Activated naive CD4-positive, alpha-beta T cell treated with anti-CD3 and anti-CD28 coated beads, Interleukin-2, amount 50 U/mL, for 72 hours (primary cell): ENCODE data around the gene RPL7A. TPM values are rescaled to one million over a fixed set of nuclear protein-coding genes. Genes with fewer than 3 reads are reported as not detected.
"Not testable (repeated sequence)": the region's sequence is repeated elsewhere in the genome, so short reads cannot be mapped to it uniquely, and the experiment has no call there.

Source experiments
- ATAC-seq, 2 donors: fragments of 150-1000 bp; cut with Tn5 transposase; 2 replicates each; pipeline ENCODE4 v1.10.0; 2021; ENCODE audit warnings: mild to moderate bottlenecking in 2 of 2, moderate library complexity in 2 of 2
- DNase-seq, 2 donors: peaks; one replicate each; pipeline ENCODE4 v3.0.0; 2021 to 2022; ENCODE audit warnings: low spot score in 2 of 2
- H3K27ac Mint-ChIP-seq, 2 donors: one replicate each; pipeline ENCODE4 v1.8.0; 2022; ENCODE audit warnings: mild to moderate bottlenecking in 2 of 2, mixed read lengths in 2 of 2
- H3K36me3 Mint-ChIP-seq, 2 donors: one replicate each; pipeline ENCODE4 v1.8.0; 2022; ENCODE audit warnings: mixed read lengths in 2 of 2
- H3K9me3 Mint-ChIP-seq, 2 donors: one replicate each; pipeline ENCODE4 v1.8.0; 2022; ENCODE audit warnings: mixed read lengths in 2 of 2
- total RNA-seq, 2 donors: library from RNA; stranded (reverse); gene quantifications; one replicate each; pipeline ENCODE4 v1.2.3, GENCODE V29; 2022

RPL7A gene
- total RNA-seq, 2 donors from 2014 or later: 3,254 to 3,908 TPM

DNA sequence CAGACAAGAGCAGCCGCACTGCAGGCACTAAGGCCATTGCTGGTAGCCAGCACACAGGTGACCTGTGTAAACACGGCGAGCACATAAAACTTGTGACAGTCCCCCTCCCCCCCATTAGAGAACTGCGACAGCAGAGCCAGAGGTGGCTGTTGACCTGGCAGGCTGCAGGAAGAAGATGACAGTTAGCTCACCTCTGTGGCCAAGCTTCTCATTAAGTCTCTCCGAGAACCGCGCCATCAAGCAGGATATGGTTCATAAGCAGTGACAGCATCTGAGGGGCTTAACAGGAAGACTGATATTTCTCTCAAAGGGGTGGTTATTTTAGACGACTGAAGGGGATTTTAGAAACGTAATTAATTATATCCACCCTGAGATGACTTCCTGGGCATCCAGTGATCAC is 22.7 kb downstream of the RPL7A start:
- Mint-ChIP-seq H3K27ac (peak overlapping the region; percentile 65 to 98), H3K9me3 (no peaks in the 10 kb centered on the region), H3K36me3 (peaks cover 51 to 64% of the 10 kb centered on the region in 2 donors)
- DNase-seq: peak in 1 of 2 donors; percentile 65
- ATAC-seq: peak; percentile 25 to 48

DNA sequence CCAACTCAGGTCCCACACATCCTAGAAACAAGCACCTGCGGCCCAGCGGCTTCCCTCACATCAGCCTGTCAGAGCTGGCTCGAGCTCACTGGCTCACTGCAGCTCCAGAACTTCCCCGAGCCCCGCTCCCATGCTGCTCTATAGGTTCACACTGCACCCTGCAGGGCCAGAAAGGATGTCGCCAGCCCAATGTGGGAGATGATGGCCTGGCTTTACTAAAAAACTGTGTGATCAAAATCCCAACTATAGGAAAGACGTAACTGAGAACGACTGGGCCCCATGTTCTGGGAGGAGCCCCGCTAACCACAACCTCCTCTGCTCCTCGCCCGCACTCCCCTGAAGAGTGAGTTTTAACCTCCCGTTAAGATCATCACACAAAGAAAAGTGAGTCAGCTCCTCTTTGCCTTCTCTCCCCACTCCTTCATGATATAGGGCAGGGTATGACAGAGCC is 23.3 kb downstream of the RPL7A start:
- DNase-seq: peak; percentile 70 to 86
- H3K9me3 Mint-ChIP-seq: no peaks in the 10 kb centered on the region
- ATAC-seq: peak; percentile 72 to 73
- peak overlapping the region; percentile 65 to 98 for H3K27ac Mint-ChIP-seq
- H3K36me3 Mint-ChIP-seq: peaks cover 51 to 58% of the 10 kb centered on the region in 2 donors

DNA sequence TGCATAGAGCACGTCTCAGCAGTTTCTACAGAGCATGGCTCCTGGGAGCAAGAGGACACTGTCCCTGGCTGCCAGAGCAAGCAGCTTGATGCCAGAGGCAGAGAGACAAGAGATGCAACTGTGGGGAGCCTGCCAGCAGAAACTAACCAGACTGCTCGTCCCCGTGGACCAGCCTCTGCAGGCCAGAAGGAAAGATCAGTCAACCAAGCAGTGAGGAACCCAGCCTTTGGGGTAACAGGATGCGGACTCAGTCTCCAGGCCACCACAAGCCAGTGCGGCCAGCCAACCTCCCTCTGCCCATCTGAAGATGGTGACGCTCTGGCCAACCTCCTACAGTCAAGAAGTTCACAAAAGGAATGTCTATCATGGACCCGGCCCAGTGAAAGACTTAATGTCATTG is 24.1 kb downstream of the RPL7A start:
- H3K27ac Mint-ChIP-seq: peak overlapping the region; percentile 65 to 98
- no peak for DNase-seq
- H3K36me3 Mint-ChIP-seq: peaks cover 51 to 58% of the 10 kb centered on the region in 2 donors
- no peaks in the 10 kb centered on the region for H3K9me3 Mint-ChIP-seq
- ATAC-seq: no peak

DNA sequence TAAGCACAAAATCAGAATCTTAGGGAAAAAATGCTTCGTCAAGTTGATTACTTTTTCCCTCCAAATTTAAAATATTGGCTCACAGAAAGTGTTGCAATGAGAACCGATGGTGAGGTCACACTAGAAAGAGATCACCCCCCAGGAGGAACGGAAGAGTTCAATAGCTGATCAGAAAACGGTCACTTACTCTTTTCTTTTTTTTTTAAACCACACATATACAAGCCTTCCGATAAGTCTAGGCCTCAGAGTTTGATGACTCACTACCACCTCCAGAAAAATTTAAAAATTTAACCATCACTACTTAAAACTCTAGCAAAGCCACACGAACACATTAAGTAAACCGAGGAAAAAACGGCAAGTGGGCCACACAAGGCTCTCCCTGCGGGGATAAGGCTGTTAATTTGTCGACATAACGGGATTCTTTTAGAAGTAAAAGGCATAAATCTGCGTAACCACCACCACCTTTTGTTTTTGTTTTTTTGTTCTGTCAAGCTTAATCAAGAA is 26.6 kb downstream of the RPL7A start:
- H3K27ac Mint-ChIP-seq: peak overlapping the region; percentile 93 to 98
- ATAC-seq (peak; percentile 21 to 39), DNase-seq (no peak)
- no peaks in the 10 kb centered on the region for H3K9me3 Mint-ChIP-seq
- H3K36me3 Mint-ChIP-seq: peaks cover 34 to 43% of the 10 kb centered on the region in 2 donors

DNA sequence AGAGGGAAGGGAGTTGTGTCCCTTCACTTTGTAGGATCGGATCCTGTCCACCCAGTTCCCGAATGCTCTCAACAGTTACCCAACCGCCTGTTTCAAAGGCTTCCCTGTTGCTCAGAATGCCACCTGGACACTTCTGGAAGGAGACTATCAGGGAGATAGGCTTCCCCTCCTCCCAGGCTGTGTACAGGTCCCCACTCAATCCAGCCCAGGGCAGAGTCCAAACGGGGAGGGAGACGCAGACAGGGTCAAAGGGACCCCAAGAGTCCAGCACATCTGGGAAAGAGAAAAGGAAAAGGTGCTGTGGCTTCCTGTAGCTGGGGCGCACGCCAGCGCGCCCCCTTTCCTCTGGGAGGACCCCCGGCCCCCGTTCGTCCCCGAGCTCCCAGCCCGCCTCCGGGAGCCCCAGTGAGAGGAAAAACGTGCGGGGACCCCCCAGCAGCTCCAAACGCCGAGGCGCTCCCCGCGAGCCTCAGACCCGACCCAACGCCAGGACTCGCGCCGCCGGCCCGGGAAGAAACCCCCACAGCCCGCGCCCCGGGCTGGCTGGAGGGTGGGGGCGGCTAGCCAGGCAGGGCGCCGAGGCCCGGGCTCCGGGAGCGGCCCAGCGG is 27.2 kb downstream of the RPL7A start:
- H3K9me3 Mint-ChIP-seq: no peaks in the 10 kb centered on the region
- DNase-seq: no peak
- ATAC-seq: no peak
- H3K36me3 Mint-ChIP-seq: peaks cover 28 to 38% of the 10 kb centered on the region in 2 donors
- peak overlapping the region; percentile 93 to 98 for H3K27ac Mint-ChIP-seq

DNA sequence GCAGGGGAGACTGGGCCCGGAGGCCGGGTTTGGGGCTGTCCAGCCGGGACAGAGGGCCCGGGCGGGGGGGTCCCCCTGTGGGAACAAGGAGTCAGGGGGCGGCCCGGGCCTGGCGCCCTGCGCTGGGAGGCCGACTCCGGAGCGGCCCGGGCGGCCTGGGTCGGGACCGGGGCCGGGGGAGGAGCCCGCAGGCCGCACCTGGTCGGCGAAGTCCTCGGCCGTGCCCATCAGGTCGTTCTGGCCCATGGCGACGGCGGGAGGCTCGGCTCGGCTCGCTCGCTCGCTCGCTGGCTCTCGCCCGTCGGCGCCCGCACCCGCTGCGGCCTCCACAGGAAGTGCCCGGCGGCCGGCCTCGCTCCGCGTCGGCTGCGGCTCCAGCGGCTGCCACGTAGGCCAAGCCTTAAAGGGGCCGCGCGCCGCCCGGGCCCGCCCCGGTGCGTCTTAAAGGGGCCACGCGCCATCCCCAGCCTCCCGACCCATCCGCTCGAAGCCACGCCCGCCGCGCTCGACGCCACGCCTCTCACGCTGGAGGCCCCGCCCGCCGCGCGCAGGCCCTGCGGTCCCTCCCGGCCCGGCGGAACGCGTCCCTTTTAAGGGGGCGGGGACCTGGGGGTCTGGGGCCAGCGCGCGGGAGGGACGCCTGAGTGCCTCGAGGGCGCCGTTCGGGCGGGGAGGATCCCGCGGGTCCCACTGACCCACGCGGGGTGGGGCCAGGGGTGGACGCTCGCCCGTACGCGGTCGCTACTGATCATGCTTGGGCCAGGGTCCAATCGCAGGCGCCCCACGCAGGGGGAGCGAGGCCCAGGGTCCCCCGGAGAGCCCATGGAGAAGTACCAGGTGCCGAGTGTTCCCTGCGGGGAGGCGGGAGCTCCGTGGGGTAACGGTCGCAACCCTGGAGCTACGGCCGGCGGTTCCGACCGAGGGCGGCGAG is 28.0 kb downstream of the RPL7A start, which contains the start of the genes STKLD1 and SURF4:
STKLD1 (plus strand) TSS at position 643 of the 931 bp plus-strand sequence; CDS start at position 751, 108 bp downstream.
SURF4 (minus strand) TSS at position 337 of the 931 bp plus-strand sequence; CDS start at position 246, 91 bp downstream.
- DNase-seq (peak; percentile 93 to 99), ATAC-seq (peak; percentile 68 to 81)
- H3K9me3 Mint-ChIP-seq: no peaks in the 10 kb centered on the region
- H3K36me3 Mint-ChIP-seq: peaks cover 23 to 30% of the 10 kb centered on the region in 2 donors
- peak within 1 kb of the TSS; percentile 93 to 98 for H3K27ac Mint-ChIP-seq

DNA sequence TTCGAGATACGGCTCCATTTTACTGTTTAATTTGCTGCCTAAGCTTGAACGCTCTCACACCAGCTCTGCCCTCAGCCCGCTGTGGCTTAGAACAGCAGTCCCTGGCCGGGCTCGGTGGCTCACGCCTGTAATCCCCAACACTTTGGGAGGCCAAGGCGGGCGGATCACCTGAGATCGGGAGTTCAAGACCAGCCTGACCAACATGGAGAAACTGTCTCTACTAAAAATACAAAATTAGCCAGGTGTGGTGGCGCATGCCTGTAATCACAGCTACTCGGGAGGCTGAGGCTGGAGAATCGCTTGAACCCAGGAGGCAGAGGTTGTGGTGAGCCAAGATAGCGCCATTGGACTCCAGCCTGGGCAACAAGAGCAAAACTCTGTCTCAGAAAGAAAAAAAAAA is 29.3 kb downstream of the RPL7A start:
- ATAC-seq, DNase-seq, H3K27ac Mint-ChIP-seq, H3K9me3 Mint-ChIP-seq: not testable (repeated sequence)
- H3K36me3 Mint-ChIP-seq: peaks cover 20 to 22% of the 10 kb centered on the region in 2 donors

DNA sequence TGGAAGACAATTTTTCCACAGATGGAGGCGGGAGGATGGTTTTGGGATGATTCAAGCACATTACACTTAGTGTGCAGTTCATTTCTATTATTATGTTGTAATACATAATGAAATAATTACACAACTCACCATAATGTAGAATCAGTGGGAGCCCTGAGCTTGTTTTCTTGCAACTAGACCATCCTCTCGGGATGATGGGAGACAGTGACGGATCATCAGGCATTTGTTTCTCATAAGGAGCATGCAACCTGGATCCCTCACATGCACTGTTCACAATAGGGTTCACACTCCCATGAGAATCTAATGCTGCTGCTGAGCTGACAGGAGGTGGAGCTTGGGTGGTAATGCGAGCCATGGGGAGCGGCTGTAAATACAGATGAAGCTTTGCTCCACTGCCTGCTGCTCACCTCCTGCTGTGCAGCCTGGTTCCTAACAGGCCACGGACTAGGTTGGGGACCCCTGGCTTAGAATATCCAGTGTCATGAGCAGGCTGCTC is 29.8 kb downstream of the RPL7A start:
- peaks cover 15 to 18% of the 10 kb centered on the region in 2 donors for H3K36me3 Mint-ChIP-seq
- no peak overlapping the region for H3K27ac Mint-ChIP-seq
- DNase-seq (no peak), ATAC-seq (no peak)
- no peaks in the 10 kb centered on the region for H3K9me3 Mint-ChIP-seq

DNA sequence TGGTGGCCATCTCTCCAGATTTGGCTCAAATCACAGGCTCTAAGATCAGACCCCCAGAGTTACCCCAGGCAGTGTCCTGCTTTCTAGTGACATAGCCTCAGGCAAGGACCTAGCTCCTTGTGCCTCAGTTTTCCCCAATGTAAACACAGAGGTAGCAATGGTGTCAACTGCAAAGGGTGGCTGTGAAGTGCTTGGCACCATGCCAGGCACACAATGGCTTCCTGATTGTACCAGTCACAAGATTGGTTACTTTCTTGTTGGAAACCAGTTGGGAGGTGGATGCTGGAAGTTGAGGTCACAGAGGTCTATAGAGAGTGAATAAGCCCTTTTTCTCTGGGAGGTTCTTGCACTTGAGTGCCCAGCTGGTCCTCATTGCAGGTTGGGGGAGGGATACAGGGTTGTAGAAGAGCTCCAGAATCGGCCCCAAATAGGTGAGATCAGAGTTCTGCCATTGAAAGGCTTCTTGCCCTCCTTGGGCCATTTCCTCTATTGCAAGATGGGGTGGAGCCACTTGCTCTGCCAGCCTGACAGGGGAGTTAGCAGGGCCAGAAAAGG is 30.5 kb downstream of the RPL7A start:
- no peak overlapping the region for H3K27ac Mint-ChIP-seq

DNA sequence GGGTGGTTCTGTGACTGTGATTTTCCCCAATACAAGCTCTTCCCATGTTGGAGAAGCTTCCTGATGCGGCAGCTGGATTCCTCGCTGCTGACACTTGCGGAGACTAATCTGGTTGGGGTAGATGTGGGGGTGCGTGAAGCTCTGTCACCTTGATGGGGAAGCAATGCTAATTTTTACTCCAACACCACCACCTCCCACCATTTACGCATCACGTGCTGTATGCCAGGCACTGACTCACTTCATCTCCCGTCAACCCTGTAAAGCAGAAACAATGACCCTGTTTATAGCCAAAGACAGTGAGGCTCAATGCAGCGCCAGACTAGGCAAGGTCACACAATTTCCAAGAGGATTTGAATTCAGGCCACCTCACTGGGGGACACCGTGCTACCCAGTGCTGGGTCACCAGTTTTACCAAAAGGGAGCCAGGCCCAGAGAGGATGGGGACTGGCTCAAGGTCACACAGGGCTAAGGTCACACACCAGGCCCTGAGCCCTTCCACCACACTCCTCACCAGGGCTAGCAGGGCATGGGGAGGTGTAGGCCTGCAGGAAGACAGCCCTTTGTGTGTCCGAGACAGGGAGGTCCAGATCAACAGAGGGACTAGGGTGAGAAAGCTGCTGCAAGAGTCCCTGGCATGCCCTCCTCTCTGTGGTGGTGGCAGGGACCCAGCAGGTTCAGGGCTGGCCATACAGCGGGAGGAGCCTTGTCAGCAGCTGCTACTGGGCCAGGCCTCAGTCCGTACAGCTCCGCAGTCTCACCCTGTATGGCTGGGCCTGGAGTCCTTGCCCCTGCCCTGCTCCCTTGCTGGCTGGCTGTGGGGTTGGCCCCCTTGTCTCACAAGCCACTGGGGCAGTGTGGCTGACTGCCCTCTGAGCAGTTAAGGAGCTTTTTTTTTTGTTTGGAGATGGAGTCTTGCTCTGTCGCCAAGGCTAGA is 31.4 kb downstream of the RPL7A start:
- ATAC-seq: no peak
- H3K9me3 Mint-ChIP-seq: no peaks in the 10 kb centered on the region
- DNase-seq: no peak
- no peak overlapping the region for H3K27ac Mint-ChIP-seq
- H3K36me3 Mint-ChIP-seq: peaks cover 6 to 9% of the 10 kb centered on the region in 2 donors

More for the DNA sequence above, 30.5 kb downstream of the RPL7A start:
- Mint-ChIP-seq H3K9me3 (no peaks in the 10 kb centered on the region), H3K36me3 (peaks cover 9 to 12% of the 10 kb centered on the region in 2 donors)
- ATAC-seq (no peak), DNase-seq (no peak)

DNA sequence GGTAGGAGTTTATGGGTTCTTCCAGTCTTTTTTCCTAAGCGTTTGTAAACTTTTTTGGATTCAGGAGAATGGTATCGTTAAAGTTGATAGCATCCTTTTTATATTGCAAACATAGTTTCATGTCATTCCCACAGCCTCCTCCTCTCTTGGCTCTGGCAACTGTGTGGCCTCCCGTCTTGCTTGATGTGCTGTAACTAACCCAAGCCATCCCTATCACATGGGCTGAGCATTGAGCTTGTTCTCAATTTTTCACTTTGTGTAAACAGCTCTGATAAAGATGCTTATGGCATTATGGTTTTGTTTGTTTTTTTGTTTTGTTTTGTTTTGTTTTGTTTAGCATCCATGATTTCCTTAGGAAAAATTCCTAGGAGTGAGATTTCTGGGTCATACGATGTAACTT is 32.7 kb downstream of the RPL7A start:
- no peak overlapping the region for H3K27ac Mint-ChIP-seq
- no peaks in the 10 kb centered on the region for H3K36me3 Mint-ChIP-seq
- H3K9me3 Mint-ChIP-seq: no peaks in the 10 kb centered on the region
- DNase-seq: no peak
- ATAC-seq: no peak

DNA sequence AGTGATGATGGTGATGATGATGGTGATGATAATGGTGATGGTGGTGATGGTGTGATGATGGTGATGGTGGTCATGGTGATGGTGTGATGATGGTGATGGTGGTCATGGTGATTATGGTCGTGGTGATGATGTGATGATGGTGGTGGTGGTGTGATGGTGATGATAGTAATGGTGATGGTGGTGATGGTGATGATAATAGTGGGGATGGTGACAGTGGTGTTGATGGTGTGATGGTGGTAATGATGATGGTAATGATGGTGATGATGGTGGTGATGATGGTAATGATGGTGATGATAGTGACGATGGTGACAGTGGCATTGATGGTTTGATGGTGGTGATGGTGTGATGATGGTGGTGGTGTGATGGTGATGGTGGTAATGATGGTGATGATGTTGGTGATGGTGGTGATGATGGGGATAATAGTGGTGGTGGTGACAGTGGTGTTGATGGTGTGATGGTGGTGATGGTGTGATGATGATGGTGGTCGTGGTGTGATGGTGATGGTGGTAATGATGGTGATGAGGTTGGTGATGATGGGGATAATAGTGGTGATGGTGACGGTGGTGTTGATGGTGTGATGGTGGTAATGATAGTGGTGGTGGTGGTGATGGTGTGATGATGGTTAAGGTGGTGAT is 34.6 kb downstream of the RPL7A start:
- DNase-seq (no peak), ATAC-seq (no peak)
- H3K9me3 Mint-ChIP-seq: no peaks in the 10 kb centered on the region
- H3K36me3 Mint-ChIP-seq: no peaks in the 10 kb centered on the region
- H3K27ac Mint-ChIP-seq: no peak overlapping the region

DNA sequence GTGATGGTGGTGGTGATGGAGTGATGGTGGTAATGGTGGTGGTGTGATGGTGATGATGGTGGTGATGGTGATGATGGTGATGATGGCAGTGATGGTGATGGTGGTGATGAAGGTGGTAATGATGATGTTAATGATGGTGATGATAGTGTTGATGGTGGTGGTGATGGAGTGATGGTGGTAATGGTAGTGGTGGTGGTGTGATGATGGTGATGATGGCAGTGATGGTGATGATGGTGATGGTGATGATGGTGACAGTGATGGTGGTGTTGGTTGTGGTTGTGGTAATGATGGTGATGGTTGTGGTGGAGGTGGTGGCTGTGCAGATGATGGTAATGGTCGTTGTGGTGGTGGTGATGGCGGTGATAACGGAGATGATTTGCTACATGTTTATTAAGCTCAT is 35.4 kb downstream of the RPL7A start:
- no peak overlapping the region for H3K27ac Mint-ChIP-seq
- ATAC-seq (no peak), DNase-seq (no peak)
- no peaks in the 10 kb centered on the region for H3K9me3 Mint-ChIP-seq
- no peaks in the 10 kb centered on the region for H3K36me3 Mint-ChIP-seq

DNA sequence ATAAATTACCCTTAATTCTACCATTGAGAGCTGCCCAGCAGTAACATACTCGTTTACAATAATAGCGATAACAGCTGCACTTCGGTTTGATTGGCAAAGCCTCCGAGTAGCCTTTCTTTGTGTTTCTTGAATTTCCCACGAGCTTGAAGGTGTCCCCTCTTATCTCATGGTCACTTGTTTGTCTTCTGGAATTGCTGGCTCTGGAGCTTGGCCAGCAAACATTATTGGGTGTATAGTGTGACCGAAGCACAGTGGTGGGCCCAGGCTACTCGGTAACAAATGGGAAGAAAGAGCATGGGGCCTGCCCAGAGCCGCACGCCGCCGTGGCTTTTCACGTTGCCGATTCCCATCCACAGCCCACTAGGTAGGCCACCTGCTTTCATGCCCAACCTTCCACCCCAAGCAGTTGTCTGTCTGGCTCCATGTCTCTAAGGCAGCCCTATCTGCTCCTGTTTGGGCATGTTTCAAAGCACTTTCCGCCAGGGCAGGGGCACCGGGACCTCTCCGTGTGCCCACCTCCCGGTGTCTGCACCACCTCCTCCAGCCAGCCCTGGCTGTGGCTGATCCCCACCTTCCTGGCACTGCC is 36.8 kb downstream of the RPL7A start:
- DNase-seq (no peak), ATAC-seq (no peak)
- Mint-ChIP-seq H3K9me3 (no peaks in the 10 kb centered on the region), H3K27ac (no peak overlapping the region), H3K36me3 (no peaks in the 10 kb centered on the region)

DNA sequence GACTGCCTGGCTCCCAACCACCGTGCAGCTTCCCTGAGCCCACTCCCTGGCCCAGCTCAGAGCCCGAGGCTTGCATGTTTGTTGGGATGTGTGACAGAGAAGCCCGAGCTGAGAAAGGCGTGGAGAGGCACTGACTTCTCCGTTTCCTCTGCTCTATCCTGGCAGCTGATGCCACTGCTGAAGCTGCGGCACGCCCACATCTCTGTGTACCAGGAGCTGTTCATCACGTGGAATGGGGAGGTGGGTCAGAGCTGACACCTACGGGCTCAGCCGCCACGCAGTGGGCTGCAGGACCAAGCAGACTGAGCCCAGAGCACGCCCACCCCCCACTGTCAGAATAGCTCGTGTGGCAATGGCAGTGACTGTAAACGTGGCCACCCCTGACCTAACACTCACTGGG is 37.4 kb downstream of the RPL7A start:
- no peaks in the 10 kb centered on the region for H3K36me3 Mint-ChIP-seq

More for the DNA sequence above, 37.4 kb downstream of the RPL7A start:
- Mint-ChIP-seq H3K27ac (no peak overlapping the region), H3K9me3 (no peaks in the 10 kb centered on the region)
- DNase-seq: no peak
- no peak for ATAC-seq
